WI38 (cell line): ENCODE measurements around the gene PDE2A.

Source experiments
- H3K4me3 ChIP-seq: 2 replicates; pipeline ENCODE4 v1.5.1; 2011; ENCODE audit warnings: low read depth, mild to moderate bottlenecking, control low read depth, low read length
- TF ChIP-seq, protein P1 (sequence below): IDR thresholded peaks from 2 replicates; pipeline ENCODE4 v1.5.1; 2012; ENCODE audit warnings: low read depth, mild to moderate bottlenecking, control low read depth, low read length

PDE2A gene

DNA sequence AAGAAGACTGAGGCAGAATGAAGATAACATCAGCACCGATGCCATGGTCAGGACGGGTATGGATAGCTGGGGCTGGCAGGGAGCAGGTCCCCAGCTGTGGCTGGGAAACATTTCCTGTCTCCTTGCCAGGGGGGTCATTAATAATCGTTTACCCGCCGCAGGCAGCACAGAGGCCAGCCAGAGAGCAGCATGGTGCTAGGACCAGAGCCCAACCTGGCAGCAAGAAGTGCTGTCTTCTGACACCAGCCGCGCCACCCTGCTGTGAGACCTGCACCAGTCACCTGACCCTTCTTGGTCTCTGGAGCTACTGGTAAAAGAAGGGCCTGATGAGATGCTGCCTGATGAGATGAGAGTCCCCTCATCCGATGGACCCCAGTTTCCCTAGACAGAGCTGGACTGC, 36.3 kb downstream of the PDE2A start:
- no peak overlapping the region for H3K4me3 ChIP-seq
- TF ChIP-seq, protein P1, sequence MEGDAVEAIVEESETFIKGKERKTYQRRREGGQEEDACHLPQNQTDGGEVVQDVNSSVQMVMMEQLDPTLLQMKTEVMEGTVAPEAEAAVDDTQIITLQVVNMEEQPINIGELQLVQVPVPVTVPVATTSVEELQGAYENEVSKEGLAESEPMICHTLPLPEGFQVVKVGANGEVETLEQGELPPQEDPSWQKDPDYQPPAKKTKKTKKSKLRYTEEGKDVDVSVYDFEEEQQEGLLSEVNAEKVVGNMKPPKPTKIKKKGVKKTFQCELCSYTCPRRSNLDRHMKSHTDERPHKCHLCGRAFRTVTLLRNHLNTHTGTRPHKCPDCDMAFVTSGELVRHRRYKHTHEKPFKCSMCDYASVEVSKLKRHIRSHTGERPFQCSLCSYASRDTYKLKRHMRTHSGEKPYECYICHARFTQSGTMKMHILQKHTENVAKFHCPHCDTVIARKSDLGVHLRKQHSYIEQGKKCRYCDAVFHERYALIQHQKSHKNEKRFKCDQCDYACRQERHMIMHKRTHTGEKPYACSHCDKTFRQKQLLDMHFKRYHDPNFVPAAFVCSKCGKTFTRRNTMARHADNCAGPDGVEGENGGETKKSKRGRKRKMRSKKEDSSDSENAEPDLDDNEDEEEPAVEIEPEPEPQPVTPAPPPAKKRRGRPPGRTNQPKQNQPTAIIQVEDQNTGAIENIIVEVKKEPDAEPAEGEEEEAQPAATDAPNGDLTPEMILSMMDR = no peak

DNA sequence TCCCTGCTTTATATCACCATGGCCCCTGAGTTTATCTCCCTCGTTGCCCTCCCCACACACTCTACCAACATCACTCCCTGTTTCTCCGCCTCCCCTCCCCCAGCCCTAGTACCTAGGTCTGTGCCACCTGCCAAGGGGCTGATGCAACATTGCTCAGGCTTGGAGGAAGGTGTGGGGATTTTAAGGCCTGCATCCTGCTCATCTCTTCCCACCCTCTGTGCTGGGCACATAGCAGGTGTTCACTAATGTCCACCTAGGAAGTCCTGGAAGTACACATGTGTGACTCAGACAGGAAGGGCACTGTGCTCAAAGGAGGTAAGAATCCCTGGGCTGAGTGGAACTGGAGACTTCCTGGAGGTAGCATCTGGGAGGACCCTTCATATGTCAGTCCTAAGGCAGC, 37.0 kb downstream of the PDE2A start:
- H3K4me3 ChIP-seq = no peak overlapping the region
- TF ChIP-seq, protein P1 = no peak

DNA sequence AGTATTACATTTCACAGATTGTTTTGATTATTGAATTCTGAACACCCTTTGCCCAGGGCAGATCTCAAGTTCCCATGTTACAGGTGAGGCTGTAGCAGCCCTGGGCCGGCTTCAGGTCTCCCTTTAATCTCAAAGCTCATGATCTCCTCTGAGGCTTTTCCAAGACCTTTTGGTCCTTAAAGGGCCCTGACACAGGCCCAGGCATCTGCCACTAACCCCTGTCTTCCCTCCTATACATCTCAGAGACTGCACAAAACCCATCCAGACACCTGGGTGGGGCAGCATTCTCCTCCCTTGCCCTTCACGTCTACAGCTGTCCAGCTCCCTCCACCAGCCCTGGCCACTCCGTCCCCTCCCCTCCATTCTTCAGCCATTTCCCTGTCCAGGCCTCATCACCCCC, 37.8 kb downstream of the PDE2A start:
- TF ChIP-seq, protein P1 = no peak
- no peak overlapping the region for H3K4me3 ChIP-seq

DNA sequence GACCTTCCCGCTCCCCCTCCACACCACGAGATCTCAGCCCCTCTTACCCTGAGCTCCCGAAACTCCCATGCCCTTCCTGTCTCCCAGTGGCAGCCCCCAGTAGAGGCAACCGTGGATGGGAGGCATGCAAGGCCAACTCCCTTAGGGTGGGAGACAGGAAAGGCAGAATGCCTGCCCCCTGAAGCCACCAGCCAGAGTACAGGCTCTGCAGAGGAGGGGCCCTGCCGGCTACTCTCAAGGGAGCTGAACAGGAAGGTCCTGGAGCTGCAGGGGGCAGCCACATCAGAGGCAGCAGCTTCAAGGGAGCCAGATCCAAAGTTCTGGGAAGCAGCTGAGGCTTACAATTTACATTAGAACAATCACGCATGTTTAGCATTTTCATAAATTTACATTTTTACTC, 38.3 kb downstream of the PDE2A start:
- TF ChIP-seq, protein P1 = no peak
- no peak overlapping the region for H3K4me3 ChIP-seq

DNA sequence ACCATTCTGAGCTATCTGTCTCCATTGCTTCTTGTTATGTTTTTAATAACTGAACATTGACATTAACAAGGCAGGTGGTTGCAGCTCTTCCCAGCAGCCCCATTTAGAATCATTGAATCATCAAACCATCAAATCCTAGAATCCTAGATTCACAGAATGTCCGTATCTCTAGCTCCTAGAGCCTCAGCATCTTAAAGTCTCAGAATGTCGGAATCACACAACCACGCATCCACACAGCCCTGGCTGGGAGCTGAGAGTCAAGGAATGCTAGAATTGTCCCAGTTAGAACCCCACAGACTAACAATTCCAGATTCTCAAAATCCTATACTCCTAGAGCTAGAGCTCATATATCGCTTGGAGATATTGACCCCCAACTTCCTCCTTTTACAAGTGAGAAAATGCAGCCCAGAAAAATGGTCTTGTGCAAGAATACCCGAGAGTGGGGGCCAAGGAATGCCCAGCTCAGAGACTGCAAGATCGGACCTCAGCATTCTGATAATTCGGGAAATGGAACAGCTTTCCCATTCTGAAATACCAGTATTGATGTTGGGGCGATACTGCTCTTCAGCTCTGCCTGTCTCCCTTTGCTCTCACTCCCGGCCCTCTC, 38.8 kb downstream of the PDE2A start:
- TF ChIP-seq, protein P1 = no peak
- H3K4me3 ChIP-seq = no peak overlapping the region

DNA sequence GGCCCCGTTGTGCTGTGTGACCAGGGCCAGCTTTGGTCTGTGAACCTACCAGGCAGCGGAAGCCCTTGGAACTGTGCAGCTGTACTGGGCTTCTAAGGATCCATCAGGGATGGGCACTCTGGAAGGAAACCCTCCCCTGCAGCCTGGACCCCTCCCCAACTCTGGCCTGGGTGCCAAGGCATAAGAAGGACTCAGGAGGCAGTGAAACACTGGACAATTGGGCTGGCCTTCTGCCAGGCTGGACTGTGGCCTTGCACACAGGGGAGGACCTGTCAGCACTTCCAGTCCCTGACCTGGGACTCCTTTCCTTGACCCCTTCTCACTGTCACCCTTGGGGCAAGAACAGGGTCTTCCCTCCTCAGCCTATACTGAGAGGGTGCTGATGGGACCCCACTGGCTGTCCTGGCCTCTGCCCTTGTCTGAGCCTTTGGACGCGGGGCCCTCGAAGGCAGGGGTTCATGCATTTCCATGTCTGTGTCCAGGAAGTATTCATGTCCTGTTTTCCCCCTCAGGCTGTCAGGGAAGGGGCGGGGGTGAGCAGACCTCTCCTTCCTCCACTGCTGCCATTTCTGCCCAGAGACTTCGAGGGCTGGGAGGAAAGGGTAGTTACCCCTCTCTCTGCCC, 39.6 kb downstream of the PDE2A start:
- H3K4me3 ChIP-seq = no peak overlapping the region
- TF ChIP-seq, protein P1 = no peak

DNA sequence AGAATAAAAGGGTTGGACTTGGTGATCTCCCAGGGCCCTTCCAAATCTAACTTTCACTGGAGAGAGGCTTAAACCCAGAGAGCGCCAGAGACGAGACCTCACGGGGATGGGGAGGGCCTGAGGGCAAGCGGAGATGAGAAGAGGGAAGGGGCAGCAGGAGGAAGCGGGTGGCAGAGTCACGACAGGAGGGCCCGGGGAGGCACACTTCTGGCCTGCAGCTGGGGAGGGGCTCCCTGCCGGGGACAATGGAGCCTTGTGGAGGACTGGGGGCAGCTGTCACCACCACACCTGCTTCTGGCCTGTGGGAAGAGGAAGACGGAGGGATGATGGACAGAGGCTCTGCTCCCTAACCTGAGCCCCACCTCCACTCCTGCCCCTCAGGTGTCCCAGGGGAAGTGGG, 40.2 kb downstream of the PDE2A start:
- TF ChIP-seq, protein P1 = no peak

More for the DNA sequence above, 40.2 kb downstream of the PDE2A start:
- H3K4me3 ChIP-seq = no peak overlapping the region
